SK-N-SH (cell line): ENCODE results near the gene TRAM2.

Experiments used
- CTCF ChIP-seq: fragments of 200-600 bp; sonication (generic); IDR thresholded peaks from 2 replicates; pipeline ENCODE4 v1.6.1; 2017; ENCODE audit warnings: antibody characterized with exemption, mild to moderate bottlenecking, moderate library complexity
- EP300 ChIP-seq, 2 experiments: IDR thresholded peaks; 2 replicates each; pipeline versions ENCODE4 v1.4.0 to v1.6.1; 2012; ENCODE audit warnings: borderline replicate concordance in 1 of 2, low read depth in 1 of 2, low read length in 1 of 2
- EZH2phosphoT487 ChIP-seq: fragments of 200-600 bp; sonication (generic); IDR thresholded peaks from 2 replicates; pipeline ENCODE4 v1.6.1; 2017; ENCODE audit warnings: low read depth, mixed run types, mild to moderate bottlenecking, antibody characterized with exemption, moderate library complexity, borderline replicate concordance
- FOXJ3 ChIP-seq: sonication (generic); formaldehyde crosslinking; IDR thresholded peaks from 2 replicates; pipeline ENCODE4 v1.5.1; 2020; ENCODE audit warnings: mild to moderate bottlenecking, missing genetic modification reagents
- GATA2 ChIP-seq: sonication (generic); formaldehyde crosslinking; IDR thresholded peaks from 2 replicates; pipeline ENCODE4 v1.5.0; 2020; ENCODE audit warnings: mild to moderate bottlenecking, missing genetic modification reagents
- JUND ChIP-seq: IDR thresholded peaks from 2 replicates; pipeline ENCODE4 v1.4.0; 2012
- MAX ChIP-seq: IDR thresholded peaks from 2 replicates; pipeline ENCODE4 v1.4.0; 2012; ENCODE audit warnings: low read depth
- MXI1 ChIP-seq: IDR thresholded peaks from 2 replicates; pipeline ENCODE4 v1.6.1; 2012; ENCODE audit warnings: mild to moderate bottlenecking, low read depth, low read length, improper control_type of control experiment
- RAD21 ChIP-seq: IDR thresholded peaks from 2 replicates; pipeline ENCODE4 v1.6.1; 2012; ENCODE audit warnings: mild to moderate bottlenecking, low read length
- RFX5 ChIP-seq: IDR thresholded peaks from 2 replicates; pipeline ENCODE4 v1.6.1; 2012; ENCODE audit warnings: mild to moderate bottlenecking, improper control_type of control experiment, low read length
- TAF1 ChIP-seq: IDR thresholded peaks from 2 replicates; pipeline ENCODE4 v1.6.1; 2012; ENCODE audit warnings: low read depth, mild to moderate bottlenecking, low read length, moderate library complexity, borderline replicate concordance
- TCF12 ChIP-seq: IDR thresholded peaks from 2 replicates; pipeline ENCODE4 v1.4.0; 2012
- USF2 ChIP-seq: fragments of 150-350 bp; IDR thresholded peaks from 2 replicates; pipeline ENCODE4 v1.6.1; 2017; ENCODE audit warnings: antibody characterized with exemption, low read length, low read depth, borderline replicate concordance

- peak; percentile 78 for TF ChIP-seq MAX
- TF ChIP-seq CTCF, result no peak
- peak in 1 of 2 experiments; percentile 53; a peak in 1 of 4 replicates for TF ChIP-seq EP300 (IDR thresholded peaks at IDR 0.05; ENCODE audit: borderline replicate concordance in 1 of 2, low read depth in 1 of 2, low read length in 1 of 2)
- no peak for TF ChIP-seq MXI1
- peak; percentile 76 for TF ChIP-seq TCF12
- no peak for TF ChIP-seq EZH2phosphoT487
- no peak for TF ChIP-seq USF2
- TF ChIP-seq TAF1, result no peak
- no peak for TF ChIP-seq GATA2 (CRISPR knock-in tag)
- TF ChIP-seq FOXJ3 (CRISPR knock-in tag), result no peak
- TF ChIP-seq RAD21, result no peak
- peak; percentile 80 for TF ChIP-seq JUND
- no peak for TF ChIP-seq RFX5
Observed at GRCh38 chr6:52512199-52512598, 64.7 kb downstream of the TRAM2 start.
